Measurements from ENCODE around the gene VAMP2. TPM values are rescaled to one million over a fixed set of nuclear protein-coding genes. Genes with fewer than 3 reads are reported as not detected.

Gene VAMP2
- total and polyA plus RNA-seq, 2 of the 4 experiments (the other 2 are of a cell fraction): 2.3 to 33.3 TPM

- no peak for DNase-seq
- no TSS peak for BruUV-seq (replicated peaks)
- TF ChIP-seq MAFK (IDR thresholded peaks at IDR 0.05; ENCODE audit: low read depth, low read length) (no peak), POLR2A (IDR thresholded peaks at IDR 0.05; ENCODE audit: low read depth, low read length) (no peak), SMC3 (IDR thresholded peaks at IDR 0.05; ENCODE audit: low read depth, low read length) (no peak), RAD21 (IDR thresholded peaks at IDR 0.05; ENCODE audit: low read length) (no peak), MAZ (IDR thresholded peaks at IDR 0.05; ENCODE audit: borderline replicate concordance, low read depth, low read length) (no peak), NFE2L2 (IDR thresholded peaks at IDR 0.05; ENCODE audit: low read depth, low read length) (no peak), CTCF (conservative IDR thresholded peaks at IDR 0.05; ENCODE audit: low read depth, low read length) (no peak), USF2 (IDR thresholded peaks at IDR 0.05; ENCODE audit: low read depth, low read length) (no peak), BHLHE40 (IDR thresholded peaks at IDR 0.05; ENCODE audit: low read depth, low read length) (no peak), RCOR1 (IDR thresholded peaks at IDR 0.05; ENCODE audit: insufficient replicate concordance, low read length) (no peak), CEBPB (IDR thresholded peaks at IDR 0.05; ENCODE audit: low read depth, low read length) (no peak), CHD1 (IDR thresholded peaks at IDR 0.05; ENCODE audit: low read depth, low read length) (no peak; the same call in 1 of the 2 replicates), ELK1 (IDR thresholded peaks at IDR 0.05; ENCODE audit: borderline replicate concordance, low read depth, low read length) (no peak), FOS (IDR thresholded peaks at IDR 0.05; ENCODE audit: low read depth, low read length) (no peak)
Measured at GRCh38 chr17:8161289-8162232, 1.2 kb downstream of the VAMP2 start.

More at GRCh38 chr17:8161289-8162232, 1.2 kb downstream of the VAMP2 start:
- Histone ChIP-seq H3K9me3 (ENCODE audit: control insufficient read depth, insufficient read depth, low read length) (no peaks in the 10 kb centered on the region), H3K23ac (ENCODE audit: low read depth, low read length) (peak overlapping the region; percentile 94), H3K18ac (ENCODE audit: low read depth, low read length) (no peak overlapping the region), H2BK120ac (ENCODE audit: low read depth, low read length) (no peak overlapping the region), H2BK15ac (ENCODE audit: low read depth, low read length) (no peak overlapping the region), H4K91ac (ENCODE audit: insufficient read depth, low read depth, low read length) (no peak overlapping the region), H4K8ac (ENCODE audit: low read depth in 2 of 2, low read length in 2 of 2) (peak overlapping the region in 1 of 2 experiments; percentile 93; a peak in 1 of 4 replicates), H2AFZ (replicated peaks; ENCODE audit: low read length, poor library complexity) (peak overlapping the region; percentile 97), H3K9ac (ENCODE audit: low read depth, low read length) (peak overlapping the region; percentile 93), H3K4me1 (ENCODE audit: control insufficient read depth, insufficient read depth, low read length) (peaks cover 28% of the 10 kb centered on the region), H3K27me3 (ENCODE audit: control insufficient read depth, insufficient read depth, low read length) (no peaks in the 10 kb centered on the region), H3K9me1 (ENCODE audit: insufficient read depth, low read length) (peaks cover 7% of the 10 kb centered on the region), H3K14ac (replicated peaks; ENCODE audit: low read depth, low read length) (peak overlapping the region; percentile 87), H2AK9ac (replicated peaks; ENCODE audit: low read depth, low read length, poor library complexity) (peak overlapping the region; percentile 99), H2BK5ac (ENCODE audit: low read depth, low read length, poor library complexity, severe bottlenecking) (no peak overlapping the region), H3K4ac (ENCODE audit: low read depth, low read length) (peak overlapping the region; percentile 86), H3K4me2 (ENCODE audit: low read depth, low read length) (peak overlapping the region; percentile 95), H2BK20ac (ENCODE audit: low read depth, low read length) (no peak overlapping the region), H2AK5ac (ENCODE audit: low read depth, low read length) (peak overlapping the region; percentile 98), H3K79me1 (ENCODE audit: low read depth in 1 of 2, low read length in 2 of 2) (peaks cover 21 to 39% of the 10 kb centered on the region in 2 experiments), H3K4me3 (ENCODE audit: insufficient read depth, low read depth, low read length) (peak overlapping the region; percentile 99), H3K56ac (ENCODE audit: extremely low read depth, insufficient read depth, low read length) (no peak overlapping the region; the same call in 1 of the 2 replicates), H4K20me1 (ENCODE audit: insufficient read depth, low read length) (peaks cover 14% of the 10 kb centered on the region), H3K36me3 (ENCODE audit: control insufficient read depth, insufficient read depth, low read length) (peaks cover 15% of the 10 kb centered on the region), H3K27ac (ENCODE audit: insufficient read depth, low read length) (peak overlapping the region; percentile 93), H4K5ac (ENCODE audit: low read depth, low read length) (0 out of 2 replicates have a peak overlapping the region, but pooled peaks have one; percentile 21)
- intact Hi-C loops (cut with micrococcal nuclease) (no loop called here), in situ Hi-C loops (cut with MboI; ENCODE audit: low sequenced_read_pairs) (loop anchor here (25.0 kb wide), 1 partner anchor 924 kb away; the partner anchor contains the start of genes DVL2, GABARAP and PHF23), dilution Hi-C loops (cut with HindIII; ENCODE audit: low sequenced_read_pairs, unreplicated experiment) (no loop called here)
- ATAC-seq (ENCODE audit: low read depth): no peak
- ChIA-PET POLR2A (ENCODE audit: unreplicated experiment) (no interaction called here), CTCF (no interaction called here)
- WGBS, 2 experiments (ENCODE audit: extremely low coverage in 2 of 2, insufficient read length in 1 of 2): 50% methylated on average over 8 of the region's 19 CpGs; no CpG with 5 or more reads in 1 of the 2 experiments
